SK-N-SH (cell line): ENCODE data around the gene GABRR2. TPM values are rescaled to one million over a fixed set of nuclear protein-coding genes. Genes with fewer than 3 reads are reported as not detected.

Experiments used
- CTCF ChIA-PET: fragments of 300-600, 350-600 bp; formaldehyde crosslinking; extraction: SDS; loops from one replicate; lab custom pipeline; 2021; lab: Yijun Ruan, JAX
- POLR2A ChIA-PET: fragments of 350-600 bp; sonication (Branson Sonifier 250); formaldehyde crosslinking; extraction: SDS; loops from one replicate; lab custom pipeline; 2020; ENCODE audit warnings: antibody characterized with exemption, inconsistent platforms; lab: Yijun Ruan, JAX
- DNase-seq: peaks from one replicate; pipeline ENCODE4 v3.0.0; 2012
- H2AFZ ChIP-seq: fragments of 200-600 bp; sonication (generic); 2 replicates; pipeline ENCODE4 v1.8.1; 2016; ENCODE audit warnings: antibody characterized with exemption, mild to moderate bottlenecking, low read depth
- H3F3A ChIP-seq: fragments of 200-600 bp; sonication (generic); replicated peaks from 2 replicates; pipeline ENCODE3; 2016; ENCODE audit warnings: antibody characterized with exemption, mild to moderate bottlenecking; ENCODE audit not compliant: insufficient read depth
- H3K27ac ChIP-seq, 2 experiments: fragments of 200-500 bp in 1 of 2; fragments of 200-600 bp in 1 of 2; sonication (Bioruptor generic) in 1 of 2; sonication (generic), shearing (Covaris generic) in 1 of 2; 2 replicates each; pipeline versions ENCODE4 v1.5.1 to v1.6.1; 2014 to 2016; ENCODE audit warnings: low read depth in 2 of 2, inconsistent platforms in 1 of 2, low read length in 1 of 2, mild to moderate bottlenecking in 1 of 2, mixed read lengths in 1 of 2
- H3K27me3 ChIP-seq: fragments of 200-600 bp; sonication (generic), shearing (Covaris generic); 2 replicates; pipeline ENCODE4 v1.6.1; 2016; ENCODE audit warnings: mixed run types; ENCODE audit not compliant: insufficient read depth
- H3K36me3 ChIP-seq, 2 experiments: fragments of 200-500 bp in 1 of 2; fragments of 200-600 bp in 1 of 2; sonication (Bioruptor generic) in 1 of 2; sonication (generic) in 1 of 2; replicated peaks in 1 of 2; 2 replicates each; pipeline versions ENCODE3 to v1.5.1; 2014 to 2016; ENCODE audit warnings: low read length in 1 of 2, mild to moderate bottlenecking in 1 of 2; ENCODE audit not compliant: insufficient read depth in 2 of 2, control insufficient read depth in 1 of 2
- H3K4me1 ChIP-seq, 2 experiments: fragments of 200-500 bp in 1 of 2; fragments of 200-600 bp in 1 of 2; sonication (Bioruptor generic) in 1 of 2; sonication (generic), shearing (Covaris generic) in 1 of 2; 2 replicates each; pipeline versions ENCODE4 v1.5.1 to v1.6.1; 2014 to 2016; ENCODE audit warnings: low read depth in 1 of 2, low read length in 1 of 2, mixed run types in 1 of 2; ENCODE audit not compliant: insufficient read depth in 2 of 2, control insufficient read depth in 1 of 2
- H3K4me2 ChIP-seq: fragments of 200-600 bp; sonication (generic), shearing (Covaris generic); 2 replicates; pipeline ENCODE4 v1.6.1; 2017; ENCODE audit warnings: mixed run types
- H3K4me3 ChIP-seq, 2 experiments: fragments of 200-500 bp in 1 of 2; fragments of 200-600 bp in 1 of 2; sonication (Bioruptor generic) in 1 of 2; sonication (generic), shearing (Covaris generic) in 1 of 2; 2 replicates each; pipeline versions ENCODE4 v1.5.1 to v1.8.1; 2014 to 2016; ENCODE audit warnings: low read depth in 2 of 2, inconsistent platforms in 1 of 2, low read length in 1 of 2, mild to moderate bottlenecking in 1 of 2, mixed read lengths in 1 of 2, moderate library complexity in 1 of 2
- H3K79me2 ChIP-seq: fragments of 200-600 bp; sonication (generic); 2 replicates; pipeline ENCODE4 v1.8.1; 2017; ENCODE audit warnings: mild to moderate bottlenecking; ENCODE audit not compliant: insufficient read depth
- H3K9ac ChIP-seq: fragments of 200-600 bp; sonication (generic); 2 replicates; pipeline ENCODE4 v1.6.1; 2017; ENCODE audit warnings: mixed run types
- H3K9me2 ChIP-seq: fragments of 200-600 bp; sonication (generic); 2 replicates; pipeline ENCODE4 v1.6.1; 2017; ENCODE audit warnings: mixed run types
- H3K9me3 ChIP-seq: fragments of 200-600 bp; sonication (generic); 2 replicates; pipeline ENCODE4 v1.6.1; 2017; ENCODE audit warnings: mixed run types, mild to moderate bottlenecking, moderate library complexity
- H4K20me1 ChIP-seq: fragments of 200-600 bp; sonication (generic); 2 replicates; pipeline ENCODE4 v1.6.1; 2017; ENCODE audit warnings: mild to moderate bottlenecking, mixed run types; ENCODE audit not compliant: insufficient read depth
- ELF1 ChIP-seq: IDR thresholded peaks from 2 replicates; pipeline ENCODE4 v1.4.0; 2012
- EP300 ChIP-seq, 2 experiments: IDR thresholded peaks; 2 replicates each; pipeline versions ENCODE4 v1.4.0 to v1.6.1; 2012; ENCODE audit warnings: borderline replicate concordance in 1 of 2, low read depth in 1 of 2, low read length in 1 of 2
- EZH2phosphoT487 ChIP-seq: fragments of 200-600 bp; sonication (generic); IDR thresholded peaks from 2 replicates; pipeline ENCODE4 v1.6.1; 2017; ENCODE audit warnings: low read depth, mixed run types, mild to moderate bottlenecking, antibody characterized with exemption, moderate library complexity, borderline replicate concordance
- FOSL2 ChIP-seq: IDR thresholded peaks from 2 replicates; pipeline ENCODE4 v1.4.0; 2012; ENCODE audit warnings: low read depth, mild to moderate bottlenecking, moderate library complexity, borderline replicate concordance
- FOXM1 ChIP-seq: IDR thresholded peaks from 2 replicates; pipeline ENCODE4 v1.4.0; 2012; ENCODE audit warnings: low read depth, mild to moderate bottlenecking
- GABPA ChIP-seq: IDR thresholded peaks from 2 replicates; pipeline ENCODE4 v1.4.0; 2012; ENCODE audit warnings: low read depth, mild to moderate bottlenecking
- GATA2 ChIP-seq: sonication (generic); formaldehyde crosslinking; IDR thresholded peaks from 2 replicates; pipeline ENCODE4 v1.5.0; 2020; ENCODE audit warnings: mild to moderate bottlenecking, missing genetic modification reagents
- JUND ChIP-seq: IDR thresholded peaks from 2 replicates; pipeline ENCODE4 v1.4.0; 2012
- MEF2A ChIP-seq: IDR thresholded peaks from 2 replicates; pipeline ENCODE4 v1.4.0; 2012; ENCODE audit warnings: low read depth, borderline replicate concordance
- NRF1 ChIP-seq: IDR thresholded peaks from 2 replicates; pipeline ENCODE4 v1.6.1; 2012; ENCODE audit warnings: low read depth, mild to moderate bottlenecking, low read length
- POLR2AphosphoS5 ChIP-seq: IDR thresholded peaks from 2 replicates; pipeline ENCODE4 v1.6.1; 2012; ENCODE audit warnings: low read depth, low read length
- RCOR1 ChIP-seq: fragments of 150-350 bp; IDR thresholded peaks from 2 replicates; pipeline ENCODE4 v1.6.1; 2017; ENCODE audit warnings: antibody characterized with exemption, low read length
- REST ChIP-seq: IDR thresholded peaks from 2 replicates; pipeline ENCODE4 v1.6.1; 2012; ENCODE audit warnings: mild to moderate bottlenecking, low read depth, low read length, moderate library complexity
- RFX5 ChIP-seq: IDR thresholded peaks from 2 replicates; pipeline ENCODE4 v1.6.1; 2012; ENCODE audit warnings: mild to moderate bottlenecking, improper control_type of control experiment, low read length
- RXRA ChIP-seq: IDR thresholded peaks from 2 replicates; pipeline ENCODE4 v1.4.0; 2012; ENCODE audit warnings: low read depth, mild to moderate bottlenecking, borderline replicate concordance
- TAF1 ChIP-seq: IDR thresholded peaks from 2 replicates; pipeline ENCODE4 v1.6.1; 2012; ENCODE audit warnings: low read depth, mild to moderate bottlenecking, low read length, moderate library complexity, borderline replicate concordance
- TEAD4 ChIP-seq: IDR thresholded peaks from 2 replicates; pipeline ENCODE4 v1.4.0; 2012; ENCODE audit warnings: mild to moderate bottlenecking, borderline replicate concordance; ENCODE audit not compliant: insufficient read depth
- USF1 ChIP-seq: IDR thresholded peaks from 2 replicates; pipeline ENCODE4 v1.4.0; 2012; ENCODE audit warnings: low read depth, borderline replicate concordance
- USF2 ChIP-seq: fragments of 150-350 bp; IDR thresholded peaks from 2 replicates; pipeline ENCODE4 v1.6.1; 2017; ENCODE audit warnings: antibody characterized with exemption, low read length, low read depth, borderline replicate concordance
- ZBTB33 ChIP-seq: IDR thresholded peaks from 2 replicates; pipeline ENCODE4 v1.4.0; 2012; ENCODE audit warnings: low read depth, borderline replicate concordance
- WGBS: methylation state at CpG from one replicate; pipeline ENCODE4 v1.1.6; 2017; ENCODE audit warnings: low lambda C conversion rate; 5-methylcytosine and 5-hydroxymethylcytosine counted together
- polyA plus RNA-seq, 3 experiments: library from polyadenylated mRNA; depleted of rRNA; stranded (reverse); fragments of >200 nt; gene quantifications; 2 replicates each; pipeline ENCODE4 v1.2.3, GENCODE V29; 2012

GABRR2 gene
- polyA plus RNA-seq, 1 of the 3 experiments (the other 2 are of a cell fraction), result 0.18 TPM

DNA sequence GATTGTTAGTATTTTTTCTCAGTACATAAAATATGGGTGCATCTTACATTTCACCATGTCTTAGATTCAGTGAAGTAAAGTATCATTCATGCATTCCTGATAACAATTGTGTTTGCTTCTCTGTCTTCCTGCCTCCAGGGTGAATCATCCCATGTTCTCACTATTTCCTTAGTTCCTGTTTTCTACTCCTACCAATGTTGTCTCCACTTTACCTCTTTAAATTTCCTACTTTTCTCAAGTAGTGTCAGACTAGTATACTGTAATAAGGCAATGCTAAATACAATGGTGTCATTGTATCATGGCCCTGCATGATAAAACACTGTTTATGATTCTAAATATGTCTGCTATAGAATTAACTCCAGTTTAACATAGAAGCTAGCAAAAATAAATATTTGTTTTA is 60.5 kb downstream of the GABRR2 start (continued):
- no peak for TF ChIP-seq ZBTB33
- TF ChIP-seq EP300 (IDR thresholded peaks at IDR 0.05; ENCODE audit: borderline replicate concordance in 1 of 2, low read depth in 1 of 2, low read length in 1 of 2), result no peak
- no peak for TF ChIP-seq TAF1

GRCh38 chr6:89252907-89253306 is 62.2 kb downstream of the GABRR2 start:
- Histone ChIP-seq H4K20me1 (no peaks in the 10 kb centered on the region), H3K4me2 (no peak overlapping the region), H3K79me2 (no peaks in the 10 kb centered on the region), H3F3A (no peaks in the 10 kb centered on the region), H3K9me3 (no peaks in the 10 kb centered on the region), H3K36me3 (no peaks in the 10 kb centered on the region), H3K9ac (no peak overlapping the region), H3K27ac (no peak overlapping the region), H3K9me2 (no peaks in the 10 kb centered on the region), H3K4me3 (no peak overlapping the region), H3K27me3 (peaks cover 5% of the 10 kb centered on the region; the same call in 1 of the 2 replicates), H2AFZ (no peak overlapping the region), H3K4me1 (no peaks in the 10 kb centered on the region)
- POLR2A ChIA-PET, result no interaction called here
- no peak for TF ChIP-seq USF2
- TF ChIP-seq RFX5, result no peak
- TF ChIP-seq USF1, result no peak
- no peak for TF ChIP-seq MEF2A
- TF ChIP-seq GATA2 (CRISPR knock-in tag), result no peak
- no peak for TF ChIP-seq EP300 (IDR thresholded peaks at IDR 0.05; ENCODE audit: borderline replicate concordance in 1 of 2, low read depth in 1 of 2, low read length in 1 of 2)
- TF ChIP-seq REST, result no peak
- TF ChIP-seq FOXM1, result no peak
- no peak for TF ChIP-seq JUND
- no peak for TF ChIP-seq FOSL2
- no peak for TF ChIP-seq ELF1
- no peak for TF ChIP-seq POLR2AphosphoS5
- TF ChIP-seq NRF1, result no peak
- no peak for TF ChIP-seq RCOR1
- no peak for TF ChIP-seq RXRA
- no peak for TF ChIP-seq GABPA
- no peak for TF ChIP-seq EZH2phosphoT487
- no peak for TF ChIP-seq TEAD4
- TF ChIP-seq TAF1, result no peak
- WGBS, result 42% methylated on average over 2 of the region's 2 CpGs
- CTCF ChIA-PET, result interaction anchor here (1.2 to 2.3 kb wide), 2 partner anchors 9 to 12 kb away, joined by 4 to 6 read pairs; no protein-coding TSS in a partner anchor
- no peak for DNase-seq
